Aorta (tissue), 5 donors: Measurements from ENCODE around the gene ZNF414. TPM values are rescaled to one million over a fixed set of nuclear protein-coding genes. Genes with fewer than 3 reads are reported as not detected.
A peak's percentile ranks its signal among the peaks of the same experiment; 100 is the strongest.

ENCODE experiments used
- ATAC-seq: fragments of 200-7000 bp; cut with Tn5 transposase; one replicate; pipeline ENCODE4 v1.9.1; 2022; ENCODE audit warnings: moderate library complexity; ENCODE audit not compliant: low FRiP score
- DNase-seq, 2 donors: peaks; one replicate each; pipeline ENCODE4 v3.0.0-alpha.2; 2020
- H3K27ac ChIP-seq, 2 donors: one replicate each; pipeline ENCODE4 v1.5.1; 2013; ENCODE audit warnings: low read length in 2 of 2, mild to moderate bottlenecking in 2 of 2, moderate library complexity in 2 of 2, control low read depth in 1 of 2, inconsistent platforms in 1 of 2, low read depth in 1 of 2
- H3K27me3 ChIP-seq, 2 donors: one replicate each; pipeline ENCODE4 v1.6.1; 2013; ENCODE audit warnings: control low read depth in 1 of 2, low read length in 1 of 2, mild to moderate bottlenecking in 1 of 2, moderate library complexity in 1 of 2; ENCODE audit not compliant: insufficient read depth in 2 of 2, control insufficient read depth in 1 of 2
- H3K36me3 ChIP-seq, 2 donors: one replicate each; pipeline ENCODE4 v1.6.1; 2013; ENCODE audit warnings: control low read depth in 1 of 2, low read length in 1 of 2, mild to moderate bottlenecking in 1 of 2; ENCODE audit not compliant: insufficient read depth in 2 of 2, control insufficient read depth in 1 of 2
- H3K4me1 ChIP-seq, 2 donors: one replicate each; pipeline ENCODE4 v1.6.1; 2013; ENCODE audit warnings: low read length in 2 of 2, control low read depth in 1 of 2, mild to moderate bottlenecking in 1 of 2, moderate library complexity in 1 of 2; ENCODE audit not compliant: insufficient read depth in 2 of 2, control insufficient read depth in 1 of 2
- H3K4me3 ChIP-seq, 2 donors: one replicate each; pipeline ENCODE4 v1.5.1; 2013; ENCODE audit warnings: low read length in 2 of 2, control low read depth in 1 of 2, mild to moderate bottlenecking in 1 of 2
- H3K9me3 ChIP-seq: one replicate; pipeline ENCODE4 v1.6.1; 2013; ENCODE audit warnings: mild to moderate bottlenecking, low read length; ENCODE audit not compliant: control insufficient read depth
- WGBS, 2 donors: extraction: QIAGEN DNeasy Blood & Tissue Kit; methylation state at CpG; one replicate each; pipeline ENCODE4 v1.1.7; 2013; 5-methylcytosine and 5-hydroxymethylcytosine counted together
- intact Hi-C, 2 donors: fragments of 100-400 bp; cut with DNase I; formaldehyde crosslinking; loops; one replicate each; pipeline versions ENCODE4 v1.14.2 to v1.15.0; 2022
- polyA plus RNA-seq, 2 donors: library from polyadenylated mRNA; stranded (reverse); fragments of 200-250 nt; gene quantifications; one replicate each; pipeline ENCODE4 v1.2.3, GENCODE V29; 2013
- total RNA-seq, 2 donors: library from RNA; stranded (reverse); fragmentation: NEBNext Ultra II Directional; extraction: Animal tissue kit (Norgen Biotek cat#: 25700); gene quantifications; one replicate each; pipeline ENCODE4 v1.2.1, GENCODE V29; 2021
- donor health status: healthy with polysubstance abuse.
- donor health status: Bipolar disorder and iron deficiency.
- donor health status: DM: no; HTN: no; CAD: no.
- donor health status: DM: no; HTN: no; CAD: no.
- donor health status: DM: yes; HTN: yes; CAD: no.

The ZNF414 gene
- total and polyA plus RNA-seq, 4 donors: 4.0 to 33.0 (median 17.1) TPM

- no peaks in the 10 kb centered on the region for H3K27me3 ChIP-seq
- H3K4me1 ChIP-seq: no peaks in the 10 kb centered on the region
- H3K27ac ChIP-seq: no peak overlapping the region
- H3K9me3 ChIP-seq: no peaks in the 10 kb centered on the region
- intact Hi-C loops: no loop called here
- DNase-seq (peak in 1 of 2 donors; percentile 61), ATAC-seq (no peak)
- H3K36me3 ChIP-seq: peaks cover 0 to 8% of the 10 kb centered on the region in 2 donors
- whole genome bisulfite sequencing, 2 donors: 68 to 69% methylated on average over 6 of the region's 6 CpGs
- no peak overlapping the region for H3K4me3 ChIP-seq
These were observed 32.4 kb downstream of the ZNF414 start for GRCh38 chr19:8481616-8482015.

- Histone ChIP-seq H3K4me3 (no peak overlapping the region), H3K9me3 (no peaks in the 10 kb centered on the region), H3K27ac (no peak overlapping the region), H3K4me1 (no peaks in the 10 kb centered on the region), H3K36me3 (peaks cover 0 to 6% of the 10 kb centered on the region in 2 donors), H3K27me3 (no peaks in the 10 kb centered on the region)
- WGBS, 2 donors: 65 to 78% methylated on average over 11 of the region's 11 CpGs
- ATAC-seq (no peak), DNase-seq (peak in 1 of 2 donors; percentile 58)
- intact Hi-C loops: no loop called here
These were observed 32.8 kb downstream of the ZNF414 start for GRCh38 chr19:8481201-8481600.

GRCh38 chr19:8478598-8478997 lies 35.4 kb downstream of the ZNF414 start:
- ATAC-seq (peak; percentile 53), DNase-seq (no peak)
- WGBS, 2 donors: 39 to 51% methylated on average over 3 of the region's 3 CpGs
- Histone ChIP-seq H3K4me1 (no peaks in the 10 kb centered on the region), H3K27me3 (no peaks in the 10 kb centered on the region), H3K27ac (no peak overlapping the region), H3K9me3 (no peaks in the 10 kb centered on the region), H3K4me3 (no peak overlapping the region), H3K36me3 (peaks cover 0 to 3% of the 10 kb centered on the region in 2 donors)
- intact Hi-C loops: no loop called here

GRCh38 chr19:8477889-8478288 lies 36.1 kb downstream of the ZNF414 start:
- Histone ChIP-seq H3K4me1 (no peaks in the 10 kb centered on the region), H3K27me3 (no peaks in the 10 kb centered on the region), H3K27ac (peak overlapping the region in 1 of 2 donors; percentile 18), H3K9me3 (no peaks in the 10 kb centered on the region), H3K4me3 (no peak overlapping the region), H3K36me3 (peaks cover 0 to 3% of the 10 kb centered on the region in 2 donors)
- DNase-seq: no peak
- ATAC-seq: no peak
- intact Hi-C loops: no loop called here
- 70 to 74% methylated on average over 4 of the region's 4 CpGs for WGBS, 2 donors

- Histone ChIP-seq H3K4me1 (no peaks in the 10 kb centered on the region), H3K36me3 (peaks cover 0 to 5% of the 10 kb centered on the region in 2 donors), H3K27ac (no peak overlapping the region), H3K4me3 (no peak overlapping the region), H3K27me3 (no peaks in the 10 kb centered on the region), H3K9me3 (no peaks in the 10 kb centered on the region)
- 76 to 77% methylated on average over 8 of the region's 8 CpGs for WGBS, 2 donors
- DNase-seq (no peak), ATAC-seq (no peak)
- intact Hi-C loops: no loop called here
These were observed 37.4 kb downstream of the ZNF414 start for GRCh38 chr19:8476524-8476923.

- 83 to 85% methylated on average over 1 of the region's 1 CpG for WGBS, 2 donors
- ATAC-seq (no peak), DNase-seq (no peak)
- no peaks in the 10 kb centered on the region for H3K4me1 ChIP-seq
- H3K36me3 ChIP-seq: peaks cover 0 to 11% of the 10 kb centered on the region in 2 donors
- no peak overlapping the region for H3K4me3 ChIP-seq
- intact Hi-C loops: no loop called here
- no peaks in the 10 kb centered on the region for H3K27me3 ChIP-seq
- no peaks in the 10 kb centered on the region for H3K9me3 ChIP-seq
- H3K27ac ChIP-seq: no peak overlapping the region
These were observed 39.0 kb downstream of the ZNF414 start for GRCh38 chr19:8475005-8475404.

- Histone ChIP-seq H3K4me3 (no peak overlapping the region), H3K27ac (no peak overlapping the region), H3K4me1 (no peaks in the 10 kb centered on the region), H3K27me3 (no peaks in the 10 kb centered on the region), H3K9me3 (no peaks in the 10 kb centered on the region), H3K36me3 (peaks cover 2 to 18% of the 10 kb centered on the region in 2 donors)
- intact Hi-C loops: no loop called here
- DNase-seq: no peak
- no peak for ATAC-seq
- 81 to 83% methylated on average over 6 of the region's 6 CpGs for WGBS, 2 donors
These were observed 40.1 kb downstream of the ZNF414 start for GRCh38 chr19:8473648-8474476.

- Histone ChIP-seq H3K4me1 (no peaks in the 10 kb centered on the region), H3K9me3 (no peaks in the 10 kb centered on the region), H3K27ac (no peak overlapping the region), H3K36me3 (peaks cover 2 to 30% of the 10 kb centered on the region in 2 donors), H3K27me3 (no peaks in the 10 kb centered on the region), H3K4me3 (no peak overlapping the region)
- no peak for ATAC-seq
- DNase-seq: no peak
- intact Hi-C loops: no loop called here
- WGBS, 2 donors: 85 to 86% methylated on average over 13 of the region's 13 CpGs
These were observed 44.2 kb downstream of the ZNF414 start for GRCh38 chr19:8469613-8470368.
